Stimulated activated CD4-positive, alpha-beta T cell treated with anti-CD3 and anti-CD28 coated beads, Interleukin-1b, Interleukin-23, amount 100 ng/mL, for 48 hours (primary cell): ENCODE data around the gene PPIC.

Source experiments
- DNase-seq: peaks from one replicate; pipeline ENCODE4 v3.0.0-alpha.2; 2020

Gene PPIC

DNA sequence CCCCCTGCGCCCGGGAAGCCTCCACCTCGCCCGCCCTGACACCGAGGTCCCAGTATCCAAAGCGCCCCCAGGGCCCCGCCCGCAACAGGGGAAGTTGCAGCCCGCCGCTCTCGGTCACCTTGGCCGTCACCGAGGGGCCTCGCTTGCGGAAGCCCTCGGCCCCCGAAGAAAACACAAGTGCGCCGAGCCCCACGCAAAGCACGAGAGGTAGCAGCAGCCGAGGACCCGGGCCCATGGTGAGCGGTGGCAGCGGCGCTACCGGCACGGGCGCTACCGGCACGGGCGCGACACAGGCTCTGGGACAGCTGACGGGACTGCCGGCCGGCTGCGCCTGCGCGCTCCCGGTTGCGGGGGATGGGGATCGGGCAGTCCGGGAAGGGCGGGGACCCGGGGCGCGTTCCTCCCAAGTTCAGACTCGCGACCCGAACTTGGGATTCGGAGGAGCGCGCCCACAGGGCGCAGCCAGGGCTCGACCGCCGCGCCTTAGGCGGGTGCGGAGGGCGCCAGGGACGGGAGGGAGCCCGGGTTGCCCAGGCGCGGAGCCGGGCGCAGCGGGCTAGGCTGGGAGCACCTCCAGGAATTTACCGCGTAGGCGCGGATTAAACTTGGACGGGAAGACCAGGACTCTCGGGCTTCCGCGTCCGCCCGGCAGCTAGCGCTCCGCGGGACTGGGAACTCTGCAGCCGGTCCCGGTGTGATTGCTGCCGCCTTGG, at the start of gene PPIC:
TSS of gene PPIC (minus strand) at position 335 of the 713 bp plus-strand sequence. CDS start at position 235, 100 bp downstream.
- DNase-seq, result no peak

DNA sequence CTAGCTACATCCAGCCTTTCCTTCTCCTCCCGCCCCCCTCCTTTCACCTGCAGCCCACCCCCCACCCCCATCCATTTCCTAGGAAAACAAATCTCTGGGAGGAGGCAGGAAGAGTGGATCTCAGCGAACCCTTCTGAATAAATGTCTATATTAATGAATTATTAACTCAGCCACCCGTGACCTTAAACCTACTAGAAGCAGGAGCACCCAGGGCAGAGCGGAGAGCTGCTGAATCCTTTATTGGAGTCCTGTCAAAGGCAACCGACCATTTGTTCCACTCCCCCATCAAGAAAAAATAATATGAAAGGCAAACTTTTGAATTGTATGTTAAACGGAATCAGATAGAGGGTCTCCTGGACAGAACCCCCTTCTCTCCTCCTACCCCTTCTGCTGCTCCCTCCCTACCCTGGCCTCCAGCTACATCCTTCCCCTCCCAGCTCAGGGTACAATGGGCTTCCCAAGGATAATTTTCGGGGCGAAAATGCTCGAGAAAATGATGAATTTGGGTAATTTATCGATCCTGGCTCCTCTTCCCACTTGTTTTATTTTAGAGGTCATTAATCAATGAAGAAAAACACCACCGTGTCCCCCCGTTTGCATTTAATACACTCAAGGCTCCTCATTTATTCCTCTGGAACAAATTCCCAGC, 49.2 kb upstream of the PPIC start:
- no peak for DNase-seq

DNA sequence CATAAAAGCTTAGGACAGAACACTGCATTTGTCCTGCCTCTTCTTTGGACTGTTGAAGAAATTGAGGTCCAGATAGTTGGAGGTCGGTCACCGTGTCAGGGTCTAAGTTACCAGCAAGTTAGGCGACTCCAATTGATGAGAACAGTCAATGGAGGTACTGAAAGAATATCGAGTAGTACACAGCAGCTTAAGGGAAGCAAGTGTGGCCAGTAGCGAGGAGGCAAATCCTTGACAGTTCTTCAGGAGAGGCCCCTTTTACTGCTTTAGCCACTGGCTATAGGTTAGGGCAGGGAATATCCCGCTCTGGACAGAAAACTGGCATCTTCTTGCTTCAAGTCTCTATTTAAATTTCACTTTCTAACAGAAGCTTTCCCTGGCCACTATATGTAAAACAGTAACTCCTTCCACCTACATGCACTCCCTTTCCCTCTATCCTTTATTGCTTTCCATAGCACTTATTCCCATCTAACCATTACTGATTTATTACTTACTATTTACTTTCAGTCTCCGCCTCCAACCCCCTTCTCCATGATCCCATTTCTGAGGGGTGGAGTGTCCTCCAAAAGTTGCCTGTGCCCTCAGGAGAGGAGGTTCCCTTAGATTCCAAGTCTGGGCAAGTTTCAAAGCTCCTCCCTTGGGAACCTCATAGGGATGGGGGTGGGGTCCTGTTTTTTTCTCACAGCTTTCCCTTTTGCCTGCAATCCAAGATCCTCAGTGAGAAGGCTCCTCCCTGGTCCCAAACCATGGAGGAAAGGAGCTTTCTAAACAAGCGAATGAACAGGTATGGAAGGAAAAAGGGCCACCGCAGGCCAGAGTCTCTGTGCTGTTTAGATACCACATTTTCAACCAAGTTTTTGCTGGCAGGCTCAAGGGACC, 48.4 kb upstream of the PPIC start:
- DNase-seq, result no peak

DNA sequence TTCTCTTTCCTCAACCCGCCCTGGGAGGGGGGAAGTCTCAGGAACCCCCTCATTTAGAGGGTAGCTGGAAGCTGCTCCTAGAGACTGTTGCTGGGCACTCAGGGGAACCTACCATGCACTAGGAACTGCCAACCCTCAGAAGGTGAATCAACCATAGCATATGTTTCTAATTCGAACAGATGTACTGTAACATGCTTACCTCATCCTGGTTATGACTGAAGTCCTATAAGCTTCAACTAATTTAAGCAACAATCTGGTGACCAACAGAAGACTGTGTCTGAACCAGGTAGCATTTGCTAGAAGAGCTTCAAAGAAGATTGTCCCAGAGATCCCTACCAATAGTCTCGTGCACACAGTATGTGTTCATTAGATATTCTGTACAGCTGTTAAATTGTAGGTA, 46.8 kb upstream of the PPIC start:
- no peak for DNase-seq

DNA sequence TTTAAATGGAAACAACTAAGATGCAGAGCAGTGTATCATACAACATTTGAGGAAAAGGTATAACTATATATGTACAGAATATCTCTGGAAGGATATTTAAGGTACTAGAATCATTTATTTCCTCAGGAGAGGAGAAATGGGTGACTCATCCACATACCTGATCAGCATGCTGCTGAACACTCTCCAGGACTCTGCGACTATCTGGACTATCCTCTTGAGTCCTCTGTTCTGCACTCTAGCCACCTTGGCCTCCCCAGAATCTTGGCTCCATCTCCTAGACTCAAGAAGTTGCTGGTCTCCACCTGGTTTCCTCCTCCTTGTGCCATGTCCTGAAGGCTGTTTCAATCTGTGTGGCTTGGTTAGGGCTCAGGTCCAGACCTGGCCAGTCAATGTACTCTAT, 43.7 kb upstream of the PPIC start:
- no peak for DNase-seq

DNA sequence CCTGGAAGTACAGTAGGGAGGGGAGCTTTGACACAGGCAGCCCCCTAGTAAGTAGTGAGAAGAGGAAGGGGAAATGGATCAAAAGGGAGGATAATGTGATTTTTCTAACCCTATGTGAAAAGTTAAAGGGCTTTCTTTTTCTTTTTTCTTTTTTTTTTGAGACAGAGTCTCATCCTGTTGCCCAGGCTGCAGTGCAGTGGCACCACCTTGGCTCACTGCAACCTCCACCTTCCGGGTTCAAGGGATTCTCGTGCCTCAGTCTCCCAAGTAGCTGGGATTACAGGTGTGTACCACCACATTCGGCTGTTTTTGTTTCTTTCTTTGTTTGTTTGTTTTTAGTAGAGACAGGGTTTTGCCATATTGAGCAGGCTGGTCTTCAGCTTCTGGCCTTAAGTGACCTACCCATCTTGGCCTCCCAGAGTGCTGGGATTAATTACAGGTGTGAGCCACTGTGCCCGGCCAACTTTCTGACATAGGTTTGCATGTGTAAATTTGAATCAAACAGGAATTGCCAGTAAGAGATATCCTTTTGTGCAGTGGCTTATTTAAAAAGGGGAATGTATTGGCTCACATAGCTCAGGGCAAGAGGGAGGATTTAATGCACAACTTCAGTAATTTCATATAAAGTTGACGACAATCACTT, 39.1 kb upstream of the PPIC start:
- no peak for DNase-seq

DNA sequence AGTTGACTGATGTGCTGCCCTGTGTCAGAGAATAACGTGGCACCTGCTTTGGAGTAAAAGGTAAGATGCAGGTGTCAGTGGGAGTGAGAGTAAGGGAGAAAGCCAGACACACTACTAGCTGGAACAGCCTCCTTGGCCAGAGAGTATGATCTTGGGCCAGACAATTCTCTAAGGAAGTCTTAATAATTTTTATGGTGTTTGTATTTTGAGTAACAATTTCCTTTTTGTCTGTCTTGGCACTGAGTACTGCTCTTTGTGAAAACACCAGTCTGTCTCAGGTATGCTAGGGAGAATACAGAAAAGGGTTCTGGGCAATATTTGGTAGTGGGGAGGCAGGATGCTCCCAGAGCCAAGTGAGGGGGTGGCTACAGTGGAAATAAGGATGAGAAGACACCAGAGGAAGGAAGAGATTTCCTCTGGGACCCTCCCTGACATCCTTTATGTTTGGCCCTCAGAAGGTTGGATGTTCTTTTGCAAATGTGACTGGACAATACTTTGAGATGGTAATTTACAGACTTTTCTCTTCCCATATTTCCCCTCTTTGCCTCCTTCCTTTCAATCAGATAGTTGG, 31.9 kb upstream of the PPIC start:
- DNase-seq, result no peak

DNA sequence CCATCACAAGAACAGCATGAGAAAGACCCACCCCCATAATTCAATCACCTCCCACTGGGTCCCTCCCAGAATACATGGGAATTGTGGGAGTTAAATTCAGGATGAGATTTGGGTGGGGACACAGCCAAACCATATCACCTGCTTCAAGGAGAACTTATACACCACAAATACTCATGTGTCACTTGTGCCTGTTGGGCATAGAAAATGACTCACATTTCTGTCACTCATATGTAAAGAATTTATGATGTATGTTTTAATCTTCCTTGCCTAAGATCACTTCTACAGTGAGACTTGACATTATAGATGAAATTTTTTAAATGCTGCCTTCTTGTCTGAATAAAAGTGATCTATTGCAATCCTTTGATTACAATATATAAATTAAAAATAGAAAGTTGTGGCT, 29.5 kb upstream of the PPIC start:
- DNase-seq, result no peak

DNA sequence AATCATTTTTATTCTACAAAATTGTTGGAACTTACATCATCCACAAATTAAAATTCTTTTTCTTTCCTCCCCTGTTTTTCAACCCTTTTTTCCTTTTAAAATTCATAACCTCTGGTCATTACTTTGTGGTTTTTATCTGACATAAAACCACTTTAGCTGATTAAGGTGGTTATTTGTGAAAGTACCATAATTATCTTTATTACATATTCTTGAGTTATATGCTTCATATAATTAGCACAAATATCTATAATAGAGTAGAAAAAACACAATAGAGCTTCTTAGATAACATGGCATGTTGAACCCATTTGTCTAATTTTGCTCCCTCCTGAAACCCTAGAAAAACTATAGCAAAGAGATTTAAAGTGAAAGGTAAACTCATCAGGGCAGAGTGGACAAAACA, 22.9 kb upstream of the PPIC start:
- no peak for DNase-seq

DNA sequence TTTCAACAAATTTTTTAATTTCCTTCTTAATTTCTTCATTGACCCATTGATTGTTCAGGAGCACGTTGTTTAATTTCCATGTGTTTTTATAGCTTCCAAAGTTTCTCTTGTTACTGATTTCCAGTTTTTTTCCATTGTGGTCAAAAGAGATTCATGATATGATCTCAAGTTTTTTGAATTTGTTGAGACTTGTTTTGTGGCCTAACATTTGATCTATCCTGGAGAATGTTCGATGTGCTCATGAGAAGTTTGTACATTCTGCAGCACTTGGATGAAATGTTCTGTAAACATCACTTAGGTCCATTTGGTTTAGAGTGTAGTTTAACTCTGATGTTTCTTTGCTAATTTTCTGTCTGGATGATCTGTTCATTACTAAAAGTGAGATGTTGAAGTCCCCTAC, 14.7 kb upstream of the PPIC start:
- no peak for DNase-seq

DNA sequence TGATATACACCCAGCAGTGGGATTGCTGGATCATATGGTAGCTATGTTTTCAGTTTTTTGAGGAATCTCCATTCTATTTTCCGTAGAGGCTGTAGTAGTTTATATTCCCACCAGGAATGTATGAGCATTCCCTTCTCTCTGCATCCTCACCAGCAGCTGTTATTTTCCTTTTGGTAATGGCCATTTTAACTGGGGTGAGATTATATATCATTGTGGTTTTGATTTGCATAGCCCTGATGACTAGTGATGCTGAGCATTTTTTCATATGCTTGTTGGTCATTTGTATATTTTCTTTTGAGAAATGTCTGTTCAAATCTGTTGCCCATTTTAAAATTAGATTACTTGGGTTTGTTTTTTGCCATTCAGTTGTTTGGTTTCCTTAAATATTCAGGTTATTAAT, 11.2 kb upstream of the PPIC start:
- no peak for DNase-seq

DNA sequence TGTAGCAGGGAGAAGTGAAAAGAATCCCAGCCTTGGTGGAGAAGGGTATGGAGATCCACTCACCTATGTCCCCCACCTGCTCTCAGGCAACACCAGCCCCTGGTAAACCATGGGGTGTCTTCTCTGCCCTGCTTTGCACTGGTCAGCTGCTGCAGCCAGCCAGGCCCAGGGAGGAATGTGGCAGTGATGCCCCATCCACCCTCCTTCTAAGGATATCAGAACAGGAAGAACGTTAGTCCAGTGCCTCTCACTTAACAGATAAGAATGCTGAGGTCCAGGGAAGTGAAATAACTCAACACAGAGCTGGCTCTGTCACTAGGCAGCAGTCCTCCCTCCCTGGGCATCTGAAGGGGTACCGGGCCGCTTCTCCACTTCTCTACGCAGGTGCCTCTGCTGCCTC, 9.7 kb upstream of the PPIC start:
- DNase-seq, result no peak

DNA sequence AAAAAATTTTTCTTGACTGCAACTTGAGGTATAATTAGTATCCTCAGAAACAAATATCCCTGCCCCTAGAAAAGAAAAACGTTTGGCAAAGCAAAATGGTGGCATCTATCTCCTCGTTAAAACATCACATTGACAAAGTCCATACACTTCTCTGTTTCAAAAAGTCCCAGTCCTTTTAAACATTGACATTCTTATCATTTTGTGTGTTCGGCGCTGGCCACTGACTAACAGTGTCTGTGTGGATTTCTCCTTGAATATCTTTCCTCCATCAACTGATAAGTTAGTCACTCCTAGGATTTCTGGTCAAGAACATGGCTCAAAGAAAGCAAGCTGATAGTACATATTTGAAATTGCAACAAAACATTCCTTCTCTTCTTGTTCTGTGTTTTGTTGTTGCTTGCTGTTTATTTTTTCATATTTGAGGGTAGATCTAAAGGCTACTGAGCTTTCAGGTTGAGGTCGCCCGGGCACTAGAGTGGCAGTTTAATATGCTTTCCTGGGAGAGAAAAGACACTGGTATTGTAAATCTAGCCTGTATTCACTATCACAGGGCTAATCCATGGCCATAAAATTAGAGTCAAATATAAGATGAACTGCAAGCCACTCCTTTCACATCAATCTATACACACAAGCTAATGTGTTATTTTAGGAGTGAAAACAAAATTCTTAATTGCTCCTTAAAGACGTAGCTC, 8.5 kb upstream of the PPIC start:
- DNase-seq, result no peak

DNA sequence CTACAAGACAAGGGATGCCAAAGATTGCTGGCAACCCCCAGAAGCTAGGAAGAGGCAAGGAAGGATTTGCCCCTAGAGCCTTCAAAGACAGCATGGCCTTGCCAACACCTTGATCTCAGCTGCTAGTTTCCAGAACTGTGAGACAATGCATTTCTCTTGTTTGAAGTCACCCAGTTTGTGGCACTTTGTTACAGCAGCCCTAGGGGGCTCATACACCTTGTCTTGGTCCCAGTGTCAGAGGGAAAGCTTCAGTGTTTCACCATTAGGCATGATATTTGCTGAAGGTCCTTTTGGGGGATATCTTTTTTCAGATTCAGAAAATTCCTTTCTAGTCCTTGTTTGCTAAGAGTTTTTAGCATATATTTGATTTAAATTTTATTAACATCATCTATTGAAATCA, 3.1 kb upstream of the PPIC start:
- no peak for DNase-seq

DNA sequence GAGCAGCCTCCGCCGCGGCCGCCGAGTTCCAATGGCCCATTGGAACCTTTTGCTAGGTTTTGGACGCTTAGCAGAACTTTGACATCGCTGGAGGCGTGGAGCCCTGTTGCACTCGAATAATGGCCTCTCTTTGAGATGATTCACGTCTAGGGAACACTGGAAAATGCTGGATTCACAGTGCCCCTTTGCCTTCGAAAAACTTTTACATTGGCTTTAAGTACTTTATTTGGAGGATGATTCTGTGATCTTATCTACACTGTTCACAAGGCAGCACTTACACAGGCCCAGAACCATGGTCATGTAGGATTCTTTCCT, 536 bp upstream of the PPIC start:
- no peak for DNase-seq

DNA sequence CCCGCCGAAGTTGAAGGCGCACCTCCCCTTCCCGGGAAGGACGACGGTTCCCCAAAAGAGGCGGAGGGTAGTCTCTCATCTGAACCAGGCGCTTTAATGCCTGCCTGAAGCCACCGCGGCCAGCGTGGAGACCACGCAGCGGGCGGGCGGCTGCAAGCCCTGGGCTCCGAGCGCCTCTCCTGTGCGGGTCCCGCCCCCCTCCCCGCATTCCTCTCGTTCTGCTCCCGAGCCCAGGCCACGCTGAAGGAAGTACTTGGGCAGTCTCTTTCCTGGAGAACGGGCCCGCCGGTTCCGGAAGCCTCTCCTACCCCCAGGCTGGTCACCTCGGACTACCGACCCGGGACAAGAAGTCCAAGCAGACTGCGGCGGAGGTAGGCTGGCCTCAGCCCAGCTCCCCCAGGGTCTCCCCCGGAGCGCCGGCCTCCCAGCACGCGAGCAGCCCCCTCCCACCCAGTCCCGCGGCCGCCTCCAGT, 571 bp downstream of the PPIC start:
- no peak for DNase-seq

DNA sequence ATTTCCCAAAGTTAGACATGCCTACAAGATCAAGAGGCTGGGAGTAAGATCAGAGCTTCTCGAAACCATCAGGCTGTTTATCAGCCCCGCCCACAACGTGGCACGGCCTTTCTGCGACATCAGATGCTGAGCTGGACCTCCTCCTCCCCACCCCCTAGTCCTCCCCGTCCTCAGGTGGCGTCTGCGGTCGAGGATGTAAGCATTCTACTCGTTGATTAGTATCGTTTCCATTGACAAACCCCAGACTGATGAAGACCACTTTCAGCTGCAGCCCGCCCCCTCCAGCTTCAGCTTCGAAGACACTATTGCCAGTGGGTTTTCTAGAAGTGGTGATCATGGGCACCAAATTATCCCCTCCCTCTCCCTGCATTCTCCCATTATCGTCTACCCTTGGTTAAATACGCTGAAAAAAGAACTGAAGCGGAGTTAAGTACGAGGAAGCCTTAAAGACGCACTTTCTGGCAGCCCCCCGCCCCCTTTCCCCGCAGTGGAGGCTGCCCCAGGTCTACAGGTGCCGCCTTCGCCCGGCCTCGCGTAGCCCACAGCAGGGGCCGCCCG, 1.1 kb downstream of the PPIC start:
- DNase-seq, result no peak

DNA sequence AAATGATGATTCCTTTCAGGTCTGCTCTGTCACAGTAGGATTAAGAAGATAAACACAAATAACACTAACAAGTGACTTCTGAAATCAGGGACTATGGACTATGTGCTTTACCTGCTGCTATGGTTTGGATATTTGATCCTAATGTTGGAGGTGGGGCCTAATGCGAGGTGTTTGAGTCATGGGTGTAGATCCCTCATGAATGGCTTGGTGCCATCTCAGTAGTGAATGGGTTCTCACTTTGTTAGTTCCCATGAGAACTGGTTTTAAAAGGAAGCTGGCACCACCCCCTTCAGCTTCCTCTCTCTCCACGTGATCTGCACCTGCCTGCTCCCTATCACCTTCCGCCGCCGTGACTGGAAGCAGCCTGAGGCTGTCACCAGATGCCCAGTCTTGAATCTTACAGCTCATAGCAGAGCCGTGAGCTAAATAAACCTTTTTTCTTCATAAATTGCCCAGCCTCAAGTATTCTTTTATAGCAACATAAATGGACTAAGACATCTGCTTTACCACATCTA, 3.3 kb downstream of the PPIC start:
- no peak for DNase-seq

DNA sequence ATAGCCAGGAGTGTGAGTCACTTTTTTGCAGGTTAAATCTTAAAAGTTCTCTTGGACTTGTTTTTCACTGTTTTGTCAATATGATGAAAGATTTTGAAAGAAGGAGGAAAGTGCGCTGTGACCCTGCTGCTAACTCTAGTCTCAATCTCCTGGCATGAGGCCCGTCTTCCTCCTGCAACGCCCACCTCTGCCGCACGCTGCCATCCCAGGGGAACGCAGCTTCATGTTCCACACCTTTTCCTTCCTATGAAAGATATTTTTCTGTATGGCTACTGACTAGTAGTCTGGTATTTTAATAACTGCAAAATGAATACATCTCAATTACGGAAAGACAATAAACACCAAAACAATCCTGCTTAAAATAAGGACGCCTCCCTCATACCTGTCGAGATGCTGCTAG, 8.3 kb downstream of the PPIC start:
- DNase-seq, result no peak

DNA sequence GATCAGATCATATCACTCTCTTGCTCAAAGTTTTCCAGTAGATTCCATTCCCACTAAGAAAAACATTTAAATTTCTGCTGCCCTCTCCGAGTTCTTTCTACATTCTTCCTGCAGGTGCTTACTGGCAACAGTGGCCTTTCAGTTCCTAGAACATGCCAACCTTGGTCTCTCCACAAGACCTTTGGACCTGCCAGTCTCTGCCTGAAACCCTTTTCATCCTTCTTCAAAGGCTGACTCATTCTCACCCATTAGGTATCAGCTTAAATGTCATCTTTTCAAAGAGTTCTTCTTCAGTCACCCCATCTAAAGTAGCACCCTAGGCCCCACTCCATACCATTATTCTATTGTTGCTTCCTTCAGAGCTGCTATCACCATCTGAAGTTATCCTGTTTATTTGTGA, 21.8 kb downstream of the PPIC start:
- DNase-seq, result no peak

DNA sequence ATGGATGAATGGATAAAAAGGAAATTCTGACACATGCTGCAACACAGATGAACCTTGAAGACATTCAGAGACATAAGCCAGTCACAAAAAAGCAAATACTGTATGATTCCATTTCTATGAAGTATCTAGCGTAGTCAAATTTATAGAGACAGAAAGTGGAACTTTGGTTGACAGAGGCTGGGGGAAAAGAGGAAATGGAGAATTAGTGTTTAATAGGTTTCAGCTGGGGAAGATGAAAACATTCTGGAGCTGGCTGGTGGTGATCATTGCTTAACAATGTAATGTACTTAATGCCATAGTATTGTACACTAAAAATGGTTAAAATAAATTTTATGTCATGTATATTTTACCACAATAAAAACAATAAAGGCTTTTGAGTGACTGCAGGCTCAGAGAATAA, 24.2 kb downstream of the PPIC start:
- no peak for DNase-seq

DNA sequence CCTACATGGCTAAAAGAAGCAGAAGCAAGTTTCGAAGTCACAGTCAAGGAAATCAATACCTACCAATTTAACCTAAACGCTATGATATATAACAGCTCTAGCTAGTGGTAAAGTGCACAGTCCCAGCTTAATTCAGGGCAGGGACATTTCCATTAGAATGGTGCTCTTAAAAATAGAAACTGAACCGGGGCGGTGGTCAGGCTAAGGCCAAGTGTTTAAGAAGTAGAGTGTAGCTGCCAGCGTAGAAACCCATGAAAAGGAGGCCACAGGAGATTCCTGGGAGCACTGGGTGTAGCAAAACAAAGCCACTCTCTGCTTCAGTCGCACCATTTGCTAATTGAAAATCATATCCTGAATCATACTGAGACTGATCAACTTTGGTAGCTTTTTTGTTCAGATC, 28.8 kb downstream of the PPIC start:
- DNase-seq, result no peak
